Measurements from ENCODE around the gene SLC22A13. TPM values are rescaled to one million over a fixed set of nuclear protein-coding genes. Genes with fewer than 3 reads are reported as not detected.

SLC22A13 gene
- total RNA-seq, 1 donor from 2014 or later: 0.21 TPM

GRCh38 chr3:38267662-38268061 lies 2.0 kb downstream of the SLC22A13 start:
- peaks cover 13% of the 10 kb centered on the region for H3K36me3 Mint-ChIP-seq (ENCODE audit: low read depth, unreplicated experiment)
- H3K27ac Mint-ChIP-seq (ENCODE audit: unreplicated experiment): peak overlapping the region; percentile 22
- no peaks in the 10 kb centered on the region for H3K27me3 Mint-ChIP-seq (ENCODE audit: unreplicated experiment)

GRCh38 chr3:38268087-38268486 lies 2.5 kb downstream of the SLC22A13 start:
- Mint-ChIP-seq H3K27me3 (ENCODE audit: unreplicated experiment) (no peaks in the 10 kb centered on the region), H3K36me3 (ENCODE audit: low read depth, unreplicated experiment) (peaks cover 13% of the 10 kb centered on the region)

More at GRCh38 chr3:38267662-38268061, 2.0 kb downstream of the SLC22A13 start:
- peak; percentile 12 for DNase-seq (ENCODE audit: low spot score)
- no peak overlapping the region for H3K4me3 Mint-ChIP-seq (ENCODE audit: unreplicated experiment)
- H3K4me1 Mint-ChIP-seq (ENCODE audit: unreplicated experiment): peaks cover 33% of the 10 kb centered on the region
- no peak for TF ChIP-seq CTCF (IDR thresholded peaks at IDR 0.05; ENCODE audit: unreplicated experiment)
- H3K9me3 Mint-ChIP-seq (ENCODE audit: unreplicated experiment): no peaks in the 10 kb centered on the region

GRCh38 chr3:38268522-38268921 lies 2.9 kb downstream of the SLC22A13 start:
- Mint-ChIP-seq H3K4me3 (ENCODE audit: unreplicated experiment) (no peak overlapping the region), H3K27ac (ENCODE audit: unreplicated experiment) (peak overlapping the region; percentile 2), H3K4me1 (ENCODE audit: unreplicated experiment) (peaks cover 31% of the 10 kb centered on the region), H3K27me3 (ENCODE audit: unreplicated experiment) (no peaks in the 10 kb centered on the region), H3K9me3 (ENCODE audit: unreplicated experiment) (no peaks in the 10 kb centered on the region), H3K36me3 (ENCODE audit: low read depth, unreplicated experiment) (peaks cover 13% of the 10 kb centered on the region)
- TF ChIP-seq CTCF (IDR thresholded peaks at IDR 0.05; ENCODE audit: unreplicated experiment): no peak
- DNase-seq (ENCODE audit: low spot score): no peak

More at GRCh38 chr3:38268087-38268486, 2.5 kb downstream of the SLC22A13 start:
- no peak for DNase-seq (ENCODE audit: low spot score)
- H3K4me3 Mint-ChIP-seq (ENCODE audit: unreplicated experiment): no peak overlapping the region
- H3K4me1 Mint-ChIP-seq (ENCODE audit: unreplicated experiment): peaks cover 33% of the 10 kb centered on the region
- TF ChIP-seq CTCF (IDR thresholded peaks at IDR 0.05; ENCODE audit: unreplicated experiment): no peak
- peak overlapping the region; percentile 22 for H3K27ac Mint-ChIP-seq (ENCODE audit: unreplicated experiment)
- H3K9me3 Mint-ChIP-seq (ENCODE audit: unreplicated experiment): no peaks in the 10 kb centered on the region

DNA sequence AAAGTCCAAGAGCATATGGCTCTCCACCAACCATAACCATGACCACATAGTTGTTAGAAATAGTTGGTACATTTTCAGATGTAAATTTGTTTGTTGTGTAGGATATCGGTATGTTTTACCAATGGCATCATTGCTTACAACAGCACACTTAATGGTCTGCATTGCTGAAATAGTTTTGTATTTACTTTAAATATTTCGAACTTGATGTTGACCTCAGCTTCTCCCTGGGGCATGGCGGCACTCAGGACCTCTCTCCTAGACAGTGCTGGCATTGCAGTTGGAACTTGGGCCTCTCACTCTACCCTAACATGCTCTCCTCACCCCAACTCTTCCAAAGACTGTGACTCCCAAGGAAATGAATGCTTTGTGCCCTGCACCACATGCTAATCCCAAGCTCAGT lies 5.0 kb downstream of the SLC22A13 start:
- DNase-seq (ENCODE audit: low spot score): no peak
- Mint-ChIP-seq H3K27me3 (ENCODE audit: unreplicated experiment) (no peaks in the 10 kb centered on the region), H3K27ac (ENCODE audit: unreplicated experiment) (no peak overlapping the region), H3K4me3 (ENCODE audit: unreplicated experiment) (no peak overlapping the region), H3K4me1 (ENCODE audit: unreplicated experiment) (peaks cover 27% of the 10 kb centered on the region), H3K9me3 (ENCODE audit: unreplicated experiment) (no peaks in the 10 kb centered on the region), H3K36me3 (ENCODE audit: low read depth, unreplicated experiment) (peaks cover 13% of the 10 kb centered on the region)
- no peak for TF ChIP-seq CTCF (IDR thresholded peaks at IDR 0.05; ENCODE audit: unreplicated experiment)

DNA sequence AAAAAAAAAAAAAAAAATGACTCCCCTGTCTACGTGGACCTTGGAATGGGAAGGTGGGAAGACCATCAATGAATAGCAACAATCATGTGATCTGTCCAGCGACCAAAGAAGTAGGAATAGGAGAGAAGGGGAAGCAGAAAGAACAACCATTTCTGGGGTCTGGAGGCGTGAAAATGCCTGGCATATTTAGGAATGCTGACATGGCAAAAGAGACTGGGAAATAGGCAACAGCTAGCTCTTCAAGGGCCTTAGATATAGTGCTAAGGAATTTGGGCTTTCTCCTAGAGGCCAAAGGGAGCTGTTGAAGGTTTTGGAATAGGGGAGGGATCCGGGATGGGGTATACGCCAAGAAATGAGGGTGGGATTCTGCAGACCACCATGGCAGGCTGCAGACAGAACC lies 5.9 kb downstream of the SLC22A13 start:
- no peaks in the 10 kb centered on the region for H3K9me3 Mint-ChIP-seq (ENCODE audit: unreplicated experiment)
- no peak for DNase-seq (ENCODE audit: low spot score)
- peaks cover 5% of the 10 kb centered on the region for H3K27me3 Mint-ChIP-seq (ENCODE audit: unreplicated experiment)
- peak overlapping the region; percentile 66 for H3K4me3 Mint-ChIP-seq (ENCODE audit: unreplicated experiment)
- peaks cover 6% of the 10 kb centered on the region for H3K36me3 Mint-ChIP-seq (ENCODE audit: low read depth, unreplicated experiment)
- H3K4me1 Mint-ChIP-seq (ENCODE audit: unreplicated experiment): peaks cover 18% of the 10 kb centered on the region
- H3K27ac Mint-ChIP-seq (ENCODE audit: unreplicated experiment): no peak overlapping the region
- no peak for TF ChIP-seq CTCF (IDR thresholded peaks at IDR 0.05; ENCODE audit: unreplicated experiment)
